Measurements from ENCODE around the gene CD160. TPM values are rescaled to one million over a fixed set of nuclear protein-coding genes. Genes with fewer than 3 reads are reported as not detected.

Gene CD160
- total and polyA plus RNA-seq, 2 donors (not counting 1 experiment from before 2014, with no cell fraction given): 0.10 TPM; not detected in 1

GRCh38 chr1:145747398-145748247, 28.3 kb downstream of the CD160 start:
- H3K4me1 Mint-ChIP-seq: no peaks in the 10 kb centered on the region
- CTCF ChIA-PET: no interaction called here

GRCh38 chr1:145750426-145750825, 31.1 kb downstream of the CD160 start:
- no peak overlapping the region for H3K4me3 ChIP-seq (ENCODE audit: control extremely low read depth in 1 of 5, extremely low read depth in 1 of 5, insufficient read depth in 1 of 5, low read depth in 2 of 5, low read length in 4 of 5)
- POLR2A ChIA-PET: no interaction called here
- peaks cover 0 to 55% of the 10 kb centered on the region in 2 experiments for H3K36me3 ChIP-seq (replicated peaks in 1 of 2; ENCODE audit: control extremely low read depth in 1 of 2, control insufficient read depth in 1 of 2, extremely low read depth in 1 of 2, insufficient read depth in 2 of 2, low read length in 1 of 2)
- no peaks in the 10 kb centered on the region for H3K4me1 Mint-ChIP-seq
- WGBS (ENCODE audit: insufficient coverage): 100% methylated on average over 2 of the region's 5 CpGs
- H3K4me1 ChIP-seq (ENCODE audit: control insufficient read depth in 2 of 2, insufficient read depth in 2 of 2, low read length in 2 of 2): no peaks in the 10 kb centered on the region
- DNase-seq (no peak), ATAC-seq (ENCODE audit: low read depth) (no peak)
- no peaks in the 10 kb centered on the region for H3K27me3 ChIP-seq (replicated peaks in 1 of 4; ENCODE audit: control extremely low read depth in 1 of 4, control insufficient read depth in 3 of 4, insufficient read depth in 4 of 4, low read length in 3 of 4)
- CTCF ChIA-PET: no interaction called here
- TF ChIP-seq, protein P1, sequence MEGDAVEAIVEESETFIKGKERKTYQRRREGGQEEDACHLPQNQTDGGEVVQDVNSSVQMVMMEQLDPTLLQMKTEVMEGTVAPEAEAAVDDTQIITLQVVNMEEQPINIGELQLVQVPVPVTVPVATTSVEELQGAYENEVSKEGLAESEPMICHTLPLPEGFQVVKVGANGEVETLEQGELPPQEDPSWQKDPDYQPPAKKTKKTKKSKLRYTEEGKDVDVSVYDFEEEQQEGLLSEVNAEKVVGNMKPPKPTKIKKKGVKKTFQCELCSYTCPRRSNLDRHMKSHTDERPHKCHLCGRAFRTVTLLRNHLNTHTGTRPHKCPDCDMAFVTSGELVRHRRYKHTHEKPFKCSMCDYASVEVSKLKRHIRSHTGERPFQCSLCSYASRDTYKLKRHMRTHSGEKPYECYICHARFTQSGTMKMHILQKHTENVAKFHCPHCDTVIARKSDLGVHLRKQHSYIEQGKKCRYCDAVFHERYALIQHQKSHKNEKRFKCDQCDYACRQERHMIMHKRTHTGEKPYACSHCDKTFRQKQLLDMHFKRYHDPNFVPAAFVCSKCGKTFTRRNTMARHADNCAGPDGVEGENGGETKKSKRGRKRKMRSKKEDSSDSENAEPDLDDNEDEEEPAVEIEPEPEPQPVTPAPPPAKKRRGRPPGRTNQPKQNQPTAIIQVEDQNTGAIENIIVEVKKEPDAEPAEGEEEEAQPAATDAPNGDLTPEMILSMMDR (IDR thresholded peaks at IDR 0.05): no peak
- TF ChIP-seq EZH2 (IDR thresholded peaks at IDR 0.05; ENCODE audit: borderline replicate concordance, insufficient read depth, low read depth, low read length, poor library complexity, severe bottlenecking): no peak
- no peaks in the 10 kb centered on the region for H3K79me2 ChIP-seq (ENCODE audit: control insufficient read depth, insufficient read depth, low read length)
- H3K9ac ChIP-seq (ENCODE audit: low read length): no peak overlapping the region
- no peaks in the 10 kb centered on the region for H4K20me1 ChIP-seq (ENCODE audit: control insufficient read depth, insufficient read depth, low read length, poor library complexity, severe bottlenecking)
- no peak overlapping the region for H2AFZ ChIP-seq (ENCODE audit: insufficient read depth, low read depth, low read length, poor library complexity, severe bottlenecking)
- H3K27ac ChIP-seq (ENCODE audit: low read length in 2 of 2): no peak overlapping the region
- no peak overlapping the region for H3K4me2 ChIP-seq (replicated peaks; ENCODE audit: low read depth, low read length, poor library complexity, severe bottlenecking)
- H3K27ac Mint-ChIP-seq: no peak overlapping the region
- intact Hi-C loops (cut with micrococcal nuclease): no loop called here
- H3K27me3 Mint-ChIP-seq: no peaks in the 10 kb centered on the region
- H3K9me3 ChIP-seq (ENCODE audit: control extremely low read depth in 1 of 3, control insufficient read depth in 2 of 3, insufficient read depth in 1 of 3, low read length in 2 of 3): no peaks in the 10 kb centered on the region
- no peak overlapping the region for H3K4me3 Mint-ChIP-seq
- no peaks in the 10 kb centered on the region for H3K9me3 Mint-ChIP-seq (ENCODE audit: insufficient read depth)

More at GRCh38 chr1:145747398-145748247, 28.3 kb downstream of the CD160 start:
- Histone ChIP-seq H3K36me3 (replicated peaks in 1 of 2; ENCODE audit: control extremely low read depth in 1 of 2, control insufficient read depth in 1 of 2, extremely low read depth in 1 of 2, insufficient read depth in 2 of 2, low read length in 1 of 2) (peaks cover 0 to 75% of the 10 kb centered on the region in 2 experiments), H2AFZ (ENCODE audit: insufficient read depth, low read depth, low read length, poor library complexity, severe bottlenecking) (no peak overlapping the region), H3K4me1 (ENCODE audit: control insufficient read depth in 2 of 2, insufficient read depth in 2 of 2, low read length in 2 of 2) (no peaks in the 10 kb centered on the region), H3K79me2 (ENCODE audit: control insufficient read depth, insufficient read depth, low read length) (no peaks in the 10 kb centered on the region), H3K9ac (ENCODE audit: low read length) (no peak overlapping the region), H3K4me3 (ENCODE audit: control extremely low read depth in 1 of 5, extremely low read depth in 1 of 5, insufficient read depth in 1 of 5, low read depth in 2 of 5, low read length in 4 of 5) (no peak overlapping the region), H4K20me1 (ENCODE audit: control insufficient read depth, insufficient read depth, low read length, poor library complexity, severe bottlenecking) (no peaks in the 10 kb centered on the region), H3K27me3 (replicated peaks in 1 of 4; ENCODE audit: control extremely low read depth in 1 of 4, control insufficient read depth in 3 of 4, insufficient read depth in 4 of 4, low read length in 3 of 4) (no peaks in the 10 kb centered on the region), H3K27ac (ENCODE audit: low read length in 2 of 2) (no peak overlapping the region), H3K9me3 (ENCODE audit: control extremely low read depth in 1 of 3, control insufficient read depth in 2 of 3, insufficient read depth in 1 of 3, low read length in 2 of 3) (no peaks in the 10 kb centered on the region), H3K4me2 (replicated peaks; ENCODE audit: low read depth, low read length, poor library complexity, severe bottlenecking) (no peak overlapping the region)
- no peak overlapping the region for H3K27ac Mint-ChIP-seq
- ATAC-seq (ENCODE audit: low read depth): no peak
- H3K4me3 Mint-ChIP-seq: no peak overlapping the region
- no peaks in the 10 kb centered on the region for H3K9me3 Mint-ChIP-seq (ENCODE audit: insufficient read depth)
- POLR2A ChIA-PET: interaction anchor here (0.5 kb wide), 1 partner anchor 9 kb away, joined by 9 read pairs; no protein-coding TSS in a partner anchor
- no peak for DNase-seq
- TF ChIP-seq EZH2 (IDR thresholded peaks at IDR 0.05; ENCODE audit: borderline replicate concordance, insufficient read depth, low read depth, low read length, poor library complexity, severe bottlenecking): no peak
- TF ChIP-seq, protein P1 (IDR thresholded peaks at IDR 0.05): no peak
- H3K27me3 Mint-ChIP-seq: no peaks in the 10 kb centered on the region
- WGBS (ENCODE audit: insufficient coverage): 93% methylated on average over 3 of the region's 9 CpGs
- intact Hi-C loops (cut with micrococcal nuclease): no loop called here

Data from B cell (primary cell).